ENCODE data around the gene GID4. TPM values are rescaled to one million over a fixed set of nuclear protein-coding genes. Genes with fewer than 3 reads are reported as not detected.
A peak's percentile ranks its signal among the peaks of the same experiment; 100 is the strongest.

Gene GID4
- total and polyA plus RNA-seq, 3 experiments from 2014 or later: 8.5 to 11.1 (median 9.8) TPM

GRCh38 chr17:18064053-18064452 lies 24.8 kb downstream of the GID4 start:
- no peaks in the 10 kb centered on the region for H3K4me1 ChIP-seq (ENCODE audit: insufficient read depth, low read length)
- no peaks in the 10 kb centered on the region for H3K9me3 ChIP-seq (ENCODE audit: low read length)
- Mint-ChIP-seq H3K36me3 (peaks cover 0 to 70% (median 16%) of the 10 kb centered on the region in 3 donors), H3K4me3 (no peak overlapping the region), H3K27me3 (no peaks in the 10 kb centered on the region), H3K4me1 (no peaks in the 10 kb centered on the region), H3K27ac (peak overlapping the region in 1 of 8 donors; percentile 4), H3K9me3 (no peaks in the 10 kb centered on the region)
- POLR2A ChIA-PET: no interaction called here
- H3K36me3 ChIP-seq (ENCODE audit: insufficient read depth, low read length): peaks cover 14% of the 10 kb centered on the region
- no peaks in the 10 kb centered on the region for H3K27me3 ChIP-seq (ENCODE audit: insufficient read depth, low read length, poor library complexity, severe bottlenecking)
- H3K27ac ChIP-seq (ENCODE audit: low read depth, low read length): no peak overlapping the region
- no peak overlapping the region for H3K4me3 ChIP-seq (ENCODE audit: low read length)
- CTCF ChIA-PET: no interaction called here
- DNase-seq: no peak

GRCh38 chr17:18065546-18065945 lies 26.3 kb downstream of the GID4 start:
- POLR2A ChIA-PET: no interaction called here
- Mint-ChIP-seq H3K36me3 (peaks cover 0 to 60% (median 13%) of the 10 kb centered on the region in 3 donors), H3K4me1 (no peaks in the 10 kb centered on the region), H3K27me3 (no peaks in the 10 kb centered on the region), H3K4me3 (no peak overlapping the region), H3K9me3 (no peaks in the 10 kb centered on the region), H3K27ac (no peak overlapping the region)
- no peak for DNase-seq
- no peak overlapping the region for H3K4me3 ChIP-seq (ENCODE audit: low read length)
- no peaks in the 10 kb centered on the region for H3K4me1 ChIP-seq (ENCODE audit: insufficient read depth, low read length)
- H3K27ac ChIP-seq (ENCODE audit: low read depth, low read length): no peak overlapping the region
- no peaks in the 10 kb centered on the region for H3K9me3 ChIP-seq (ENCODE audit: low read length)
- H3K36me3 ChIP-seq (ENCODE audit: insufficient read depth, low read length): peaks cover 9% of the 10 kb centered on the region
- H3K27me3 ChIP-seq (ENCODE audit: insufficient read depth, low read length, poor library complexity, severe bottlenecking): no peaks in the 10 kb centered on the region
- CTCF ChIA-PET: no interaction called here

DNA sequence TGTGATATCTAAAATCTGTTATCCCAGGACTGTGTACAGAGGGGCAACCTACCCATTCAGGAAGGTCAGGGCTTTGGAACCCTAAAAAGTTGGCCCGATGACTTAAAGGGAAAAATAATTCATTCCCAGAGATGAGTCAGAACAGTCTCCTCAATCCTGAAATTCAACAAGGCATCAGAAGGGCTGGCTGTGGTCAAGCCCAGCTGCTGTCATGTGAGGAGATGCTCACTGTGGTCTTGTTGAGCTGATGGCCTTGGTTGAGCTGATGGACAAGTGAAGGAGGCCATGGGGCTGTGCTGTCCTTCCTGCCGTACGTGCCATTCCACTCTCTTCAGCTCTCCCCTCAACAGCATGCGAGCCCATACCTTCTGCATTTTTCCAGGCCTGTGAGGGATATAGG lies 27.7 kb downstream of the GID4 start:
- CTCF ChIA-PET: no interaction called here
- H3K36me3 Mint-ChIP-seq: peaks cover 0 to 49% (median 13%) of the 10 kb centered on the region in 3 donors
- H3K27me3 Mint-ChIP-seq: no peaks in the 10 kb centered on the region
- no peak for DNase-seq
- POLR2A ChIA-PET: no interaction called here
- Histone ChIP-seq H3K27ac (ENCODE audit: low read depth, low read length) (no peak overlapping the region), H3K36me3 (ENCODE audit: insufficient read depth, low read length) (peaks cover 6% of the 10 kb centered on the region), H3K27me3 (ENCODE audit: insufficient read depth, low read length, poor library complexity, severe bottlenecking) (no peaks in the 10 kb centered on the region), H3K4me1 (ENCODE audit: insufficient read depth, low read length) (peaks cover 7% of the 10 kb centered on the region), H3K4me3 (ENCODE audit: low read length) (no peak overlapping the region), H3K9me3 (ENCODE audit: low read length) (no peaks in the 10 kb centered on the region)
- no peaks in the 10 kb centered on the region for H3K9me3 Mint-ChIP-seq
- H3K4me1 Mint-ChIP-seq: peaks cover 12 to 13% (median 12%) of the 10 kb centered on the region in 3 donors
- no peak overlapping the region for H3K4me3 Mint-ChIP-seq
- no peak overlapping the region for H3K27ac Mint-ChIP-seq

DNA sequence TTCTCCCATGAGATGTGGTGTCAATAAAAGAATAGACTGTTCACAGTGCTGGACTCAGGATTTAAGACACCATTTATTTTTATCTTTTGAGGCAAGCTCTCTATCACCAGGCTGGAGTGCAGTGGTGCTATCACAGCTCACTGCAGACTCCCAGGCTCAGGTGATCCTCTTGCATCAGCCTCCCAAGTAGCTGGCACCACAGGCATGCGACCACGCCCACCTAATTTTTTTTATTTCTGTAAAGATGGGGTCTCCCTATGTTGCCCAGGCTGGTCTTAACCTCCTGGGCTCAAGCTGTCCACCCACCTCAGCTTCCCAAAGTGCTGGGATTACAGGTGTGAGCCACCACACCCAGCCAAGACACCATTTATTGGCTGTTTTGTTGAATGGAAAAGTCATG lies 29.9 kb downstream of the GID4 start:
- Histone ChIP-seq H3K9me3 (ENCODE audit: low read length) (no peaks in the 10 kb centered on the region), H3K4me3 (ENCODE audit: low read length) (no peak overlapping the region), H3K27ac (ENCODE audit: low read depth, low read length) (no peak overlapping the region), H3K4me1 (ENCODE audit: insufficient read depth, low read length) (peaks cover 7% of the 10 kb centered on the region), H3K27me3 (ENCODE audit: insufficient read depth, low read length, poor library complexity, severe bottlenecking) (no peaks in the 10 kb centered on the region), H3K36me3 (ENCODE audit: insufficient read depth, low read length) (no peaks in the 10 kb centered on the region)
- ChIA-PET CTCF (no interaction called here), POLR2A (no interaction called here)
- no peak for DNase-seq
- no peak overlapping the region for H3K4me3 Mint-ChIP-seq
- H3K4me1 Mint-ChIP-seq: peaks cover 12 to 13% (median 13%) of the 10 kb centered on the region in 3 donors
- H3K36me3 Mint-ChIP-seq: peaks cover 0 to 30% (median 13%) of the 10 kb centered on the region in 3 donors
- no peaks in the 10 kb centered on the region for H3K27me3 Mint-ChIP-seq
- H3K9me3 Mint-ChIP-seq: no peaks in the 10 kb centered on the region
- H3K27ac Mint-ChIP-seq: no peak overlapping the region

DNA sequence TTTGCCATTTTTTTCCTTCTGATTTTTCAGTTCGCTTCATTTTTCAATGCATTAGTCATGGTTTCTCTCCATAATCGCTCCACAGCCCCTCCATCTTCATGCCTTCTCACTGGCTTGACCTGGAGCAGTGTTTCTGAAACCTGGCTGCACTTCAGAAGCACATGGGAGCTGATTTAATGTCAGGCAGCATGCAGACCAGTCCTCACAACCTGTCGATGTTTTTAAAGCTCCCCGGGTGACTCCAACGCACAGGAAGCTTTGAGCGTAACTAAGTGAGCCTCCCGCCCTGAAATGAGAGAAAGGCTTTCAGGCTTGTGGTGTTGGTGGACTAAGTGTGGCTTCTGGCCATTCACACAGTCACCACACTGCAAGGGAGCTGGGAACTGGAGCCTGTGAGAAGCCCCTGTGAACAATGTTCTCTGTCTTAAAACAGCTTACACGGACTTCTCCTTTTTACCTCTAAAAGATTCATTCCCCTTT lies 31.7 kb downstream of the GID4 start:
- POLR2A ChIA-PET: interaction anchor here (0.9 kb wide), 1 partner anchor 12 kb away, joined by 3 read pairs; no protein-coding TSS in a partner anchor
- DNase-seq: no peak
- H3K4me3 Mint-ChIP-seq: no peak overlapping the region

GRCh38 chr17:18071751-18072150 lies 32.5 kb downstream of the GID4 start:
- peaks cover 8 to 17% of the 10 kb centered on the region in 2 donors for H3K27me3 Mint-ChIP-seq

More for the DNA sequence above, 31.7 kb downstream of the GID4 start:
- Histone ChIP-seq H3K4me3 (ENCODE audit: low read length) (no peak overlapping the region), H3K36me3 (ENCODE audit: insufficient read depth, low read length) (no peaks in the 10 kb centered on the region), H3K27me3 (ENCODE audit: insufficient read depth, low read length, poor library complexity, severe bottlenecking) (no peaks in the 10 kb centered on the region), H3K4me1 (ENCODE audit: insufficient read depth, low read length) (peaks cover 7% of the 10 kb centered on the region), H3K27ac (ENCODE audit: low read depth, low read length) (peak overlapping the region; percentile 26), H3K9me3 (ENCODE audit: low read length) (no peaks in the 10 kb centered on the region)
- Mint-ChIP-seq H3K27me3 (peaks cover 8 to 13% of the 10 kb centered on the region in 2 donors), H3K9me3 (no peaks in the 10 kb centered on the region), H3K27ac (peak overlapping the region in 1 of 8 donors; percentile 58), H3K4me1 (peaks cover 12 to 13% (median 13%) of the 10 kb centered on the region in 3 donors), H3K36me3 (peaks cover 0 to 13% (median 9%) of the 10 kb centered on the region in 3 donors)
- CTCF ChIA-PET: no interaction called here

DNA sequence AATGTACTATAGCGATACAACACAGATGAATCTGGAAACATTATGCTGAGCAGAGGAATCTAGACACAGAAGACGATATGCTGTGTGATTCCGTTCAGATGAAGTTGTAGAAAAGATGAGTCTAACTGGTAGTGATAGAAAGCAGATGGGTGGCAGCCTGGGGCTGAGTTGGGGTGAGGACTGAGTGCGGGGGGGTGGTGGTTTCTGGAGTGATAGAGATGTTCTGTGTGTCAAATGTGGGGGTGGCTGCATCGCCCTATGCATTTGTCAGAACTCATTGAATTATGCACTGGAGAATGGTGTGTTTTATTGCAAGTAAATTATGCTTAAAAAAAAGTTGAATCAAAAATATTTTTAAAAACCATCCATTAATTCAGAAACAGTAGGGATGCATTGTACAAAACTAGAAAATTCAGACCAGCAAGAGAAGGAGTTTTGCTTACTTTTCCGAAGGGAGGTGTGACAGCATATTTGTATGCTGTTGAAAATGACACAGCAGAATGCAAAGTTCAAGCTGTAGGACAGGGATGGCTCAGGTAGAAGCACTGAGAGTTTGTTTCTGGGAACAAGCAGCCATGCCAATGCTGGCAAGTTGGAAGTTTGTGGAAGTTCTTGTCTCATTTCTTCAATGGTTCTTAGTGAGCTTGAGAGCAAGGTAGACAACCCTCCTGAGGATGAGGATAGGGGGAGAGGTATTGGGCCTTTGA lies 35.5 kb downstream of the GID4 start:
- Histone ChIP-seq H3K27ac (ENCODE audit: low read depth, low read length) (no peak overlapping the region), H3K9me3 (ENCODE audit: low read length) (no peaks in the 10 kb centered on the region), H3K27me3 (ENCODE audit: insufficient read depth, low read length, poor library complexity, severe bottlenecking) (no peaks in the 10 kb centered on the region), H3K36me3 (ENCODE audit: insufficient read depth, low read length) (no peaks in the 10 kb centered on the region), H3K4me3 (ENCODE audit: low read length) (no peak overlapping the region), H3K4me1 (ENCODE audit: insufficient read depth, low read length) (peaks cover 7% of the 10 kb centered on the region)
- no peak overlapping the region for H3K4me3 Mint-ChIP-seq
- POLR2A ChIA-PET: no interaction called here
- peaks cover 12 to 13% (median 13%) of the 10 kb centered on the region in 3 donors for H3K4me1 Mint-ChIP-seq
- CTCF ChIA-PET: no interaction called here
- no peak for DNase-seq
- H3K36me3 Mint-ChIP-seq: peaks cover 0 to 2% (median 0%) of the 10 kb centered on the region in 3 donors
- H3K9me3 Mint-ChIP-seq: no peaks in the 10 kb centered on the region
- no peak overlapping the region for H3K27ac Mint-ChIP-seq
- peaks cover 10 to 29% of the 10 kb centered on the region in 2 donors for H3K27me3 Mint-ChIP-seq

More at GRCh38 chr17:18071751-18072150, 32.5 kb downstream of the GID4 start:
- ChIA-PET CTCF (no interaction called here), POLR2A (no interaction called here)
- Mint-ChIP-seq H3K4me1 (peaks cover 12 to 13% (median 13%) of the 10 kb centered on the region in 3 donors), H3K4me3 (no peak overlapping the region), H3K36me3 (peaks cover 0 to 6% (median 3%) of the 10 kb centered on the region in 3 donors), H3K9me3 (no peaks in the 10 kb centered on the region), H3K27ac (no peak overlapping the region)
- Histone ChIP-seq H3K4me3 (ENCODE audit: low read length) (no peak overlapping the region), H3K27ac (ENCODE audit: low read depth, low read length) (no peak overlapping the region), H3K36me3 (ENCODE audit: insufficient read depth, low read length) (no peaks in the 10 kb centered on the region), H3K27me3 (ENCODE audit: insufficient read depth, low read length, poor library complexity, severe bottlenecking) (no peaks in the 10 kb centered on the region), H3K9me3 (ENCODE audit: low read length) (no peaks in the 10 kb centered on the region), H3K4me1 (ENCODE audit: insufficient read depth, low read length) (peaks cover 7% of the 10 kb centered on the region)
- DNase-seq: no peak

GRCh38 chr17:18076936-18077335 lies 37.7 kb downstream of the GID4 start:
- H3K27me3 ChIP-seq (ENCODE audit: insufficient read depth, low read length, poor library complexity, severe bottlenecking): no peaks in the 10 kb centered on the region
- H3K4me1 ChIP-seq (ENCODE audit: insufficient read depth, low read length): no peaks in the 10 kb centered on the region
- Mint-ChIP-seq H3K4me3 (no peak overlapping the region), H3K36me3 (peaks cover 0 to 2% (median 0%) of the 10 kb centered on the region in 3 donors), H3K4me1 (no peaks in the 10 kb centered on the region), H3K27me3 (peaks cover 10 to 40% of the 10 kb centered on the region in 2 donors), H3K9me3 (no peaks in the 10 kb centered on the region), H3K27ac (no peak overlapping the region)
- H3K9me3 ChIP-seq (ENCODE audit: low read length): no peaks in the 10 kb centered on the region
- no peaks in the 10 kb centered on the region for H3K36me3 ChIP-seq (ENCODE audit: insufficient read depth, low read length)
- H3K4me3 ChIP-seq (ENCODE audit: low read length): no peak overlapping the region
- ChIA-PET POLR2A (no interaction called here), CTCF (no interaction called here)
- no peak overlapping the region for H3K27ac ChIP-seq (ENCODE audit: low read depth, low read length)
- DNase-seq: no peak

All from CD8-positive, alpha-beta memory T cell (primary cell).